Peyer's patch (tissue), 4 donors: ENCODE measurements around the gene ASB1.

Experiments used
- CTCF ChIP-seq, 6 experiments: fragments of 450-650 bp in 4 of 6; fragments of 200-600 bp in 2 of 6; sonication (generic) in 1 of 6; IDR thresholded peaks; one replicate each; pipeline ENCODE4 v1.5.1; 2017 to 2019; ENCODE audit warnings: antibody characterized with exemption in 6 of 6, mild to moderate bottlenecking in 3 of 6, moderate library complexity in 1 of 6
- POLR2A ChIP-seq, 2 donors: fragments of 450-650 bp; IDR thresholded peaks; one replicate each; pipeline ENCODE4 v1.5.1; 2017; ENCODE audit warnings: antibody characterized with exemption in 2 of 2, mild to moderate bottlenecking in 2 of 2, moderate library complexity in 2 of 2

GRCh38 chr2:238439917-238440316 lies 13.2 kb downstream of the ASB1 start:
- TF ChIP-seq CTCF (IDR thresholded peaks at IDR 0.05) (no peak), POLR2A (IDR thresholded peaks at IDR 0.05) (no peak)
